ENCODE data around the gene FASN. TPM values are rescaled to one million over a fixed set of nuclear protein-coding genes. Genes with fewer than 3 reads are reported as not detected.

FASN gene
- total RNA-seq, 4 donors from 2014 or later = 30.3 to 63.6 (median 44.8) TPM

GRCh38 chr17:82031885-82032627 lies 66.0 kb downstream of the FASN start:
- Histone ChIP-seq H3K36me3 (peaks cover 0 to 31% (median 14%) of the 10 kb centered on the region in 4 donors), H3K27me3 (peaks cover 0 to 18% (median 6%) of the 10 kb centered on the region in 4 donors), H3K27ac (replicated peaks in 1 of 4) (no peak overlapping the region), H3K4me3 (peak overlapping the region; percentile 35 to 60 (median 55)), H3K9me3 (no peaks in the 10 kb centered on the region), H3K4me1 (peaks cover 31 to 45% (median 39%) of the 10 kb centered on the region in 4 donors)
- no peak for DNase-seq (ENCODE audit: extremely low spot score)
- no CpG with 5 or more reads among the region's 59 CpGs for WGBS
- TF ChIP-seq POLR2A (IDR thresholded peaks at IDR 0.05; ENCODE audit: low read depth) (no peak), EP300 (IDR thresholded peaks at IDR 0.05) (no peak), POLR2AphosphoS5 (IDR thresholded peaks at IDR 0.05) (no peak)
- TF ChIP-seq, protein P1, sequence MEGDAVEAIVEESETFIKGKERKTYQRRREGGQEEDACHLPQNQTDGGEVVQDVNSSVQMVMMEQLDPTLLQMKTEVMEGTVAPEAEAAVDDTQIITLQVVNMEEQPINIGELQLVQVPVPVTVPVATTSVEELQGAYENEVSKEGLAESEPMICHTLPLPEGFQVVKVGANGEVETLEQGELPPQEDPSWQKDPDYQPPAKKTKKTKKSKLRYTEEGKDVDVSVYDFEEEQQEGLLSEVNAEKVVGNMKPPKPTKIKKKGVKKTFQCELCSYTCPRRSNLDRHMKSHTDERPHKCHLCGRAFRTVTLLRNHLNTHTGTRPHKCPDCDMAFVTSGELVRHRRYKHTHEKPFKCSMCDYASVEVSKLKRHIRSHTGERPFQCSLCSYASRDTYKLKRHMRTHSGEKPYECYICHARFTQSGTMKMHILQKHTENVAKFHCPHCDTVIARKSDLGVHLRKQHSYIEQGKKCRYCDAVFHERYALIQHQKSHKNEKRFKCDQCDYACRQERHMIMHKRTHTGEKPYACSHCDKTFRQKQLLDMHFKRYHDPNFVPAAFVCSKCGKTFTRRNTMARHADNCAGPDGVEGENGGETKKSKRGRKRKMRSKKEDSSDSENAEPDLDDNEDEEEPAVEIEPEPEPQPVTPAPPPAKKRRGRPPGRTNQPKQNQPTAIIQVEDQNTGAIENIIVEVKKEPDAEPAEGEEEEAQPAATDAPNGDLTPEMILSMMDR (IDR thresholded peaks at IDR 0.05) = no peak
- intact Hi-C loops (cut with DNase I) = loop anchor here (2.0 to 5.0 kb wide), 2 partner anchors 65 to 123 kb away; partner anchors contain the start of gene FASN

DNA sequence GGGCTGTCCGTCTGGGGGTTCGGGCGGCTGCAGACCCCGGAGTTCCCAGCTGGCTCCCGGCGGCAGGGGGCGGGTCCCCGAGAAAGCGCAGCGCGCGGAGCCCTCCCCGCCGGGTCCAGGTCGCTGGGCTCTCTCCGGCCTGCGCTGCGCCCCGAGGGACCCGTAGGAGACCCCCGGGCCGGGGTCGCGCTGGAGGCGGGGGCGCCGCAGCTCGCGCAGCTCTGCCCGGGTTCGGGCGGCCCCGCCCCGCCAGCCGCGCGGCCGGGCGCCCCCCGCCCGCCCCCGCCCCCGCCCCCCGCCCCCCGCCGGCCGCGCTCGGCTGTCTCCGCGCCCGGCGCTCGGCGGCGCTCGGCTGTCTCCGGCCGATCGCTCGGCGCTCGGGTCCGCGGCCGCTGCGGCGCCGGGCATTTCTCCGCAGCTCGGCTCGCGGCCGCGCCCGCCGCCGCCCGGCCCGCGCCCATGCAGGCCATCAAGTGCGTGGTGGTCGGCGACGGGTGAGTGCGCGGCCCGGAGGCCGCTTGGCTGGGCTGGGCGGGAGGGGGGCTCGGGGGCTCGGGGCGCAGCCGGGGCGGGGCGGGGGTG lies 66.6 kb downstream of the FASN start, which contains the start of gene RAC3:
RAC3 (plus strand) TSS at position 376 of the 582 bp plus-strand sequence; CDS start at position 460, 84 bp downstream.
- H3K9me3 ChIP-seq = no peaks in the 10 kb centered on the region
- H3K4me1 ChIP-seq = peaks cover 26 to 38% (median 33%) of the 10 kb centered on the region in 4 donors
- DNase-seq (ENCODE audit: extremely low spot score) = no peak
- H3K27ac ChIP-seq (replicated peaks in 1 of 4) = peak within 1 kb of the TSS; percentile 12 to 66 (median 40)
- peaks cover 0 to 35% (median 18%) of the 10 kb centered on the region in 4 donors for H3K36me3 ChIP-seq
- intact Hi-C loops (cut with DNase I) = loop anchor here (2.0 to 5.0 kb wide), 2 partner anchors 66 to 123 kb away; partner anchors contain the start of gene FASN
- 0% methylated on average over 9 of the region's 96 CpGs for WGBS
- H3K27me3 ChIP-seq = peaks cover 0 to 18% (median 6%) of the 10 kb centered on the region in 4 donors
- TF ChIP-seq POLR2AphosphoS5 (IDR thresholded peaks at IDR 0.05) = no peak
- TF ChIP-seq POLR2A (IDR thresholded peaks at IDR 0.05; ENCODE audit: low read depth) = no peak
- no peak for TF ChIP-seq EP300 (IDR thresholded peaks at IDR 0.05)
- TF ChIP-seq, protein P1 (IDR thresholded peaks at IDR 0.05) = no peak
- peak within 1 kb of the TSS; percentile 53 to 60 (median 58) for H3K4me3 ChIP-seq

DNA sequence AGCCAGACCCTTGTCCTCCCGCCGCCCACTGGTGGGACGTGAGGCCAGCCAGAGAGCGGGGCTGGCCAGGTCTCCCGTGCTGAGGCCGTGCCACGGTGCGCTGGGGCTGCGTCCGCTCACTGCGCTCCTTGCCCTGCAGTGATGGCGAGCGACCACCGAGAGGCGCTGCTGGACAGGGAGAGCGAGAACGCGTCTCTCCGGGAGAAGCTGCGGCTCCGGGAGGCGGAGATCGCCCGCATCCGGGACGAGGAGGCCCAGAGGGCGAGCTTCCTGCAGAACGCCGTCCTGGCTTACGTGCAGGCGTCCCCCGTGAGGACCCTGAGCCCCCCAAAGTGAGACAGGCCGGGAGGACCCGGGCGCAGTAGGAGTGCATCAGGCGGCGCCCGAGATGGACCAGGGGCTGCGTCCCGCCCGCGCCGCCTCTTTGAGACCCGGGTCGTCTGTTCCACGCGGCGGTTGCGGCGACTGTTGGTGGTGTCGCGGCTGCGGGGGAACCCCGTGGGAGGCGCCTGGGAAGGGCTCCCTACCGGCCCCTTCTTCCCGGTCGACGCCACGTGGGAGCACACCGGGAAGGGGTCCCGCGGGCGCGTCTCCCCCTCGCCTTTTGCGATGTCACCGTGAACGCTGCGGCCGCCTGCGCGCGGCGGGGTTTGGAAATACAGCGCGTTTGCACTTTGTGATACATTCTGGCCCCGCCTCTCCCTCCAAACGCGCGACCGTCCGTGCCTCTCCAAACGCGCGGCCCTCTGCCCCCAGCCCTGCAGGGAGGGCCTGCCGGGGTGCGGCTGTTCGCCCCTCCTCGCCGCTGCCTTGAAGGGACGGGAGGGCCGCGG lies 67.3 kb downstream of the FASN start:
- DNase-seq (ENCODE audit: extremely low spot score) = peak; percentile 96
- peak overlapping the region; percentile 53 to 60 (median 58) for H3K4me3 ChIP-seq
- peaks cover 0 to 18% (median 6%) of the 10 kb centered on the region in 4 donors for H3K27me3 ChIP-seq
- intact Hi-C loops (cut with DNase I) = loop anchor here (2.0 to 5.0 kb wide), 2 partner anchors 67 to 124 kb away; partner anchors contain the start of gene FASN
- TF ChIP-seq POLR2A (IDR thresholded peaks at IDR 0.05; ENCODE audit: low read depth) (no peak), EP300 (IDR thresholded peaks at IDR 0.05) (no peak), POLR2AphosphoS5 (IDR thresholded peaks at IDR 0.05) (peak in 1 of 2 donors; percentile 59)
- TF ChIP-seq, protein P1 (IDR thresholded peaks at IDR 0.05) = peak; percentile 91 to 97 (median 93)
- 0% methylated on average over 23 of the region's 94 CpGs for WGBS
- peak overlapping the region; percentile 12 to 66 (median 40) for H3K27ac ChIP-seq (replicated peaks in 1 of 4)
- H3K4me1 ChIP-seq = peaks cover 19 to 31% (median 26%) of the 10 kb centered on the region in 4 donors
- no peaks in the 10 kb centered on the region for H3K9me3 ChIP-seq
- H3K36me3 ChIP-seq = peaks cover 0 to 32% (median 18%) of the 10 kb centered on the region in 4 donors

DNA sequence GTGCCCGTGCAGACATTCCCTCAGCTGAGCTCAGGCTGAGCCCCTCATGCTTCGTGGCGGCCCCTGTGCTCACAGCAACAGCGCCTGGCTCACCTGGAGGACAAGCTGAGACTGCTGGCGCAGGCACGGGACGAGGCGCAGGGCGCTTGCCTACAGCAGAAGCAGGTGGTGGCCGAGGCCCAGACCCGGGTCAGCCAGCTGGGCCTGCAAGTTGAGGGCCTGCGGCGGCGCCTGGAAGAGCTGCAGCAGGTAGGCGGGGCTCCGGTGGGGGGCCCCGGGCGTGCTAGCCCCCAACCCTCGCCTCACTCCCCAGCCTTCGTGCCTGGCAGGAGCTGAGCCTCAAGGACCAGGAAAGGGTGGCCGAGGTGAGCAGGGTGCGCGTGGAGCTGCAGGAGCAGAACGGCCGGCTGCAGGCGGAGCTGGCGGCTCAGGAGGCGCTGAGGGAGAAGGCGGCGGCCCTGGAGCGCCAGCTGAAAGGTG lies 68.0 kb downstream of the FASN start:
- H3K9me3 ChIP-seq = no peaks in the 10 kb centered on the region
- no peak overlapping the region for H3K27ac ChIP-seq (replicated peaks in 1 of 4)
- peaks cover 17 to 27% (median 24%) of the 10 kb centered on the region in 4 donors for H3K4me1 ChIP-seq
- no peak for DNase-seq (ENCODE audit: extremely low spot score)
- TF ChIP-seq POLR2AphosphoS5 (IDR thresholded peaks at IDR 0.05) (no peak), POLR2A (IDR thresholded peaks at IDR 0.05; ENCODE audit: low read depth) (no peak), EP300 (IDR thresholded peaks at IDR 0.05) (no peak)
- TF ChIP-seq, protein P1 (IDR thresholded peaks at IDR 0.05) = no peak
- H3K36me3 ChIP-seq = peaks cover 0 to 30% (median 17%) of the 10 kb centered on the region in 4 donors
- peak overlapping the region; percentile 53 to 60 (median 58) for H3K4me3 ChIP-seq
- peaks cover 0 to 18% (median 6%) of the 10 kb centered on the region in 4 donors for H3K27me3 ChIP-seq
- intact Hi-C loops (cut with DNase I) = loop anchor here (2.0 to 5.0 kb wide), 2 partner anchors 67 to 125 kb away; partner anchors contain the start of gene FASN
- WGBS = 80% methylated on average over 9 of the region's 31 CpGs
